H1 (cell line): Measurements from ENCODE around the gene TMEM154. TPM values are rescaled to one million over a fixed set of nuclear protein-coding genes. Genes with fewer than 3 reads are reported as not detected.

Source experiments
- CTCF ChIA-PET: fragments of 300-600 bp; sonication (Branson Sonifier 250); formaldehyde crosslinking; loops from one replicate; lab custom pipeline; 2021; ENCODE audit not compliant: partially characterized antibody; lab: Charles Lee
- POLR2A ChIA-PET: fragments of 300-600 bp; sonication (Branson Sonifier 250); formaldehyde crosslinking; loops from one replicate; lab custom pipeline; 2021; ENCODE audit warnings: inconsistent platforms; ENCODE audit not compliant: partially characterized antibody; lab: Charles Lee
- DNase-seq, 2 experiments: peaks; one replicate each; pipeline versions ENCODE4 v3.0.0 to v3.0.0-alpha.2; 2010 to 2022; ENCODE audit warnings: low spot score in 2 of 2, low read depth in 1 of 2, mixed read lengths in 1 of 2
- FAIRE-seq: peaks from 2 replicates; lab custom pipeline; 2011; peaks lifted over from hg19 to GRCh38; lab: Jason Lieb, UNC
- H2AFZ ChIP-seq: 2 replicates; pipeline ENCODE4 v1.8.1; 2012; ENCODE audit warnings: low read length, inconsistent platforms
- H2AK5ac ChIP-seq: 2 replicates; pipeline ENCODE4 v1.6.1; 2013; ENCODE audit warnings: low read depth, low read length
- H2BK120ac ChIP-seq: replicated peaks from 2 replicates; pipeline ENCODE3; 2013; ENCODE audit warnings: low read depth, low read length, inconsistent platforms
- H2BK12ac ChIP-seq: 2 replicates; pipeline ENCODE4 v1.6.1; 2013; ENCODE audit warnings: low read depth, low read length
- H2BK15ac ChIP-seq: 2 replicates; pipeline ENCODE4 v1.6.1; 2013; ENCODE audit warnings: low read length
- H2BK20ac ChIP-seq: 2 replicates; pipeline ENCODE4 v1.6.1; 2013; ENCODE audit warnings: low read length
- H2BK5ac ChIP-seq: 2 replicates; pipeline ENCODE4 v1.6.1; 2013; ENCODE audit warnings: low read depth, low read length
- H3K14ac ChIP-seq: 2 replicates; pipeline ENCODE4 v1.6.1; 2013; ENCODE audit warnings: inconsistent platforms; ENCODE audit not compliant: insufficient read length
- H3K18ac ChIP-seq: 2 replicates; pipeline ENCODE4 v1.6.1; 2013; ENCODE audit warnings: low read length; ENCODE audit errors: extremely low read depth
- H3K23ac ChIP-seq: 2 replicates; pipeline ENCODE4 v1.6.1; 2013; ENCODE audit warnings: inconsistent platforms; ENCODE audit not compliant: insufficient read length
- H3K23me2 ChIP-seq: 2 replicates; pipeline ENCODE4 v1.6.1; 2013; ENCODE audit warnings: low read depth, low read length
- H3K27ac ChIP-seq: 2 replicates; pipeline ENCODE4 v1.6.1; 2011; ENCODE audit warnings: low read depth, low read length, inconsistent platforms
- H3K27me3 ChIP-seq, 4 experiments: replicated peaks in 1 of 4; 1 replicate in 1 of 4; 2 replicates in 3 of 4; pipeline versions ENCODE4 v1.6.1 to v1.8.1; 2011 to 2013; ENCODE audit warnings: low read length in 3 of 4, mild to moderate bottlenecking in 3 of 4, inconsistent platforms in 2 of 4, mixed read lengths in 2 of 4, moderate library complexity in 1 of 4; ENCODE audit not compliant: control insufficient read depth in 3 of 4, insufficient read depth in 3 of 4; ENCODE audit errors: extremely low read depth in 1 of 4
- H3K36me3 ChIP-seq, 4 experiments: 2 replicates each; pipeline versions ENCODE4 v1.6.1 to v1.8.1; 2011 to 2013; ENCODE audit warnings: mild to moderate bottlenecking in 4 of 4, low read length in 3 of 4, moderate library complexity in 2 of 4, control low read depth in 1 of 4, inconsistent platforms in 1 of 4; ENCODE audit not compliant: insufficient read depth in 4 of 4, control insufficient read depth in 2 of 4
- H3K4ac ChIP-seq: replicated peaks from 2 replicates; pipeline ENCODE3; 2013; ENCODE audit warnings: low read length, low read depth, mixed read lengths, inconsistent platforms; ENCODE audit not compliant: insufficient read length
- H3K4me1 ChIP-seq, 4 experiments: replicated peaks in 1 of 4; 1 replicate in 1 of 4; 2 replicates in 3 of 4; pipeline versions ENCODE4 v1.6.1 to v1.8.1; 2011 to 2013; ENCODE audit warnings: low read length in 3 of 4, inconsistent platforms in 2 of 4, mixed read lengths in 1 of 4; ENCODE audit not compliant: insufficient read depth in 4 of 4, control insufficient read depth in 3 of 4
- H3K4me2 ChIP-seq, 2 experiments: 2 replicates each; pipeline versions ENCODE4 v1.6.1 to v1.8.1; 2011 to 2013; ENCODE audit warnings: low read depth in 2 of 2, low read length in 2 of 2, control low read depth in 1 of 2, inconsistent platforms in 1 of 2, mild to moderate bottlenecking in 1 of 2; ENCODE audit not compliant: insufficient read depth in 1 of 2
- H3K4me3 ChIP-seq, 4 experiments: fragments of 200-600, 300-600 bp in 1 of 4; sonication (generic), shearing (Covaris generic), sonication (Bioruptor Twin) in 1 of 4; 2 replicates each; pipeline versions ENCODE4 v1.5.1 to v1.8.1; 2011 to 2016; ENCODE audit warnings: low read length in 4 of 4, low read depth in 3 of 4, control low read depth in 2 of 4, inconsistent platforms in 2 of 4, mild to moderate bottlenecking in 2 of 4, mixed read lengths in 1 of 4, moderate library complexity in 1 of 4; ENCODE audit not compliant: insufficient read depth in 2 of 4; ENCODE audit errors: extremely low read depth in 1 of 4
- H3K56ac ChIP-seq: replicated peaks from 2 replicates; pipeline ENCODE3; 2013; ENCODE audit warnings: low read depth, mild to moderate bottlenecking, mixed read lengths, low read length, inconsistent platforms; ENCODE audit not compliant: insufficient read length
- H3K79me1 ChIP-seq: 2 replicates; pipeline ENCODE4 v1.6.1; 2013; ENCODE audit warnings: low read depth, low read length, control low read depth
- H3K79me2 ChIP-seq, 2 experiments: 2 replicates each; pipeline versions ENCODE4 v1.6.1 to v1.8.1; 2012 to 2013; ENCODE audit warnings: low read length in 2 of 2, mild to moderate bottlenecking in 2 of 2, inconsistent platforms in 1 of 2; ENCODE audit not compliant: insufficient read depth in 2 of 2, control insufficient read depth in 1 of 2
- H3K9ac ChIP-seq, 4 experiments: replicated peaks in 1 of 4; 1 replicate in 1 of 4; 2 replicates in 3 of 4; pipeline versions ENCODE4 v1.6.1 to v1.8.1; 2011 to 2013; ENCODE audit warnings: low read depth in 3 of 4, low read length in 3 of 4, control low read depth in 2 of 4, mild to moderate bottlenecking in 2 of 4, moderate library complexity in 2 of 4, inconsistent platforms in 1 of 4; ENCODE audit errors: extremely low read depth in 1 of 4
- H3K9me3 ChIP-seq, 2 experiments: 2 replicates each; pipeline versions ENCODE4 v1.6.1 to v1.8.1; 2012 to 2013; ENCODE audit warnings: mild to moderate bottlenecking in 2 of 2, moderate library complexity in 2 of 2, control low read depth in 1 of 2, inconsistent platforms in 1 of 2, low read depth in 1 of 2, low read length in 1 of 2, mixed read lengths in 1 of 2; ENCODE audit not compliant: insufficient read depth in 2 of 2
- H4K20me1 ChIP-seq, 2 experiments: replicated peaks in 1 of 2; 2 replicates each; pipeline versions ENCODE3 to v1.8.1; 2011 to 2013; ENCODE audit warnings: inconsistent platforms in 2 of 2, low read length in 2 of 2, mild to moderate bottlenecking in 1 of 2; ENCODE audit not compliant: insufficient read depth in 2 of 2, control insufficient read depth in 1 of 2
- H4K5ac ChIP-seq: 2 replicates; pipeline ENCODE4 v1.6.1; 2013; ENCODE audit warnings: low read length, low read depth, mixed read lengths, inconsistent platforms; ENCODE audit not compliant: insufficient read length
- H4K8ac ChIP-seq: 2 replicates; pipeline ENCODE4 v1.8.0; 2013; ENCODE audit warnings: mild to moderate bottlenecking, moderate library complexity, low read length, inconsistent platforms; ENCODE audit not compliant: insufficient read depth; ENCODE audit errors: extremely low read depth
- H4K91ac ChIP-seq: replicated peaks from 2 replicates; pipeline ENCODE3; 2013; ENCODE audit warnings: low read length, mixed read lengths, inconsistent platforms; ENCODE audit not compliant: insufficient read length
- BRCA1 ChIP-seq: IDR thresholded peaks from 2 replicates; pipeline ENCODE4 v1.6.1; 2012; ENCODE audit warnings: low read depth, low read length, improper control_type of control experiment
- CBX5 ChIP-seq: fragments of 300-800, 300-1000 bp; sonication (generic); IDR thresholded peaks from 2 replicates; pipeline ENCODE4 v1.7.1; 2016; ENCODE audit warnings: antibody characterized with exemption, low read length, low read depth
- E2F6 ChIP-seq: IDR thresholded peaks from 2 replicates; pipeline ENCODE4 v1.6.1; 2012; ENCODE audit warnings: inconsistent platforms
- FOSL1 ChIP-seq: IDR thresholded peaks from 2 replicates; pipeline ENCODE4 v1.6.1; 2011; ENCODE audit warnings: mild to moderate bottlenecking, low read depth, low read length, moderate library complexity; ENCODE audit not compliant: insufficient read depth
- KDM4A ChIP-seq: IDR thresholded peaks from one replicate; pipeline ENCODE4 v1.7.1; 2012; ENCODE audit warnings: low read depth, mild to moderate bottlenecking, moderate library complexity, low read length, inconsistent platforms; ENCODE audit not compliant: severe bottlenecking
- MAX ChIP-seq: IDR thresholded peaks from 2 replicates; pipeline ENCODE4 v1.6.1; 2012; ENCODE audit warnings: inconsistent platforms
- RAD21 ChIP-seq, 2 experiments: IDR thresholded peaks in 1 of 2; conservative IDR thresholded peaks in 1 of 2; 2 replicates each; pipeline ENCODE4 v1.6.1; 2011; ENCODE audit warnings: low read depth in 2 of 2, low read length in 2 of 2, improper control_type of control experiment in 1 of 2, inconsistent platforms in 1 of 2, mild to moderate bottlenecking in 1 of 2, moderate library complexity in 1 of 2
- SIRT6 ChIP-seq: IDR thresholded peaks from one replicate; pipeline ENCODE4 v1.7.1; 2012; ENCODE audit warnings: low read length, inconsistent platforms
- TBP ChIP-seq: IDR thresholded peaks from 2 replicates; pipeline ENCODE4 v1.6.1; 2011; ENCODE audit warnings: low read depth, low read length, improper control_type of control experiment
- TEAD4 ChIP-seq: IDR thresholded peaks from 2 replicates; pipeline ENCODE4 v1.6.1; 2012; ENCODE audit warnings: low read depth, low read length, inconsistent platforms, mixed read lengths
- YY1 ChIP-seq: IDR thresholded peaks from 2 replicates; pipeline ENCODE4 v1.6.1; 2011; ENCODE audit warnings: low read depth, mild to moderate bottlenecking, low read length
- WGBS, 2 experiments: shearing (Covaris generic) in 1 of 2; methylation state at CpG; one replicate each; pipeline versions ENCODE4 v1.1.6 to v1.1.7; 2013 to 2015; ENCODE audit warnings: low lambda C conversion rate in 2 of 2, mixed read lengths in 2 of 2, inconsistent platforms in 1 of 2, low coverage in 1 of 2, missing lambda C conversion rate in 1 of 2; ENCODE audit not compliant: insufficient replicate concordance in 2 of 2, insufficient coverage in 1 of 2, insufficient read length in 1 of 2; ENCODE audit errors: extremely low coverage in 1 of 2, missing lambda C conversion rate in 1 of 2; 5-methylcytosine and 5-hydroxymethylcytosine counted together
- polyA plus RNA-seq, 7 experiments: library from polyadenylated mRNA; depleted of rRNA in 3 of 7; stranded (reverse) in 5 of 7; unstranded in 2 of 7; fragments of >200 nt in 5 of 7; fragments of 200-250 nt in 2 of 7; gene quantifications; 1 replicate in 5 of 7; 2 replicates in 1 of 7; 4 replicates in 1 of 7; pipeline versions ENCODE4 v1.2.1 to v1.2.3, GENCODE V29; 2011 to 2013; ENCODE audit warnings: missing spikeins in 2 of 7, mixed read lengths in 2 of 7
- total RNA-seq: library from RNA; stranded (reverse); fragmentation: NEBNext Ultra II Directional; extraction: Animal tissue kit (Norgen Biotek cat#: 25700); gene quantifications from 2 replicates; pipeline ENCODE4 v1.2.1, GENCODE V29; 2021

Gene TMEM154
- total and polyA plus RNA-seq, 2 of the 8 experiments (the other 6 are each of a cell fraction or from before 2014, with no cell fraction given) = 0.33 to 1.2 TPM

GRCh38 chr4:152674359-152674758, 5.4 kb downstream of the TMEM154 start:
- Histone ChIP-seq H2BK15ac (no peak overlapping the region), H3K79me2 (no peaks in the 10 kb centered on the region), H3K36me3 (no peaks in the 10 kb centered on the region), H3K4me3 (no peak overlapping the region), H3K4me2 (no peak overlapping the region), H4K5ac (no peak overlapping the region), H3K4me1 (peaks cover 0 to 11% (median 7%) of the 10 kb centered on the region in 4 experiments; a peak in 4 of 7 replicates), H3K9me3 (no peaks in the 10 kb centered on the region), H2BK120ac (no peak overlapping the region), H2BK20ac (no peak overlapping the region), H3K27me3 (peaks cover 0 to 2% (median 0%) of the 10 kb centered on the region in 4 experiments; a peak in 2 of 7 replicates), H2AK5ac (no peak overlapping the region), H3K23me2 (no peaks in the 10 kb centered on the region), H4K20me1 (no peaks in the 10 kb centered on the region), H3K9ac (no peak overlapping the region), H3K27ac (no peak overlapping the region), H2AFZ (no peak overlapping the region), H3K23ac (no peak overlapping the region), H4K91ac (no peak overlapping the region), H2BK5ac (no peak overlapping the region), H3K56ac (no peak overlapping the region), H3K79me1 (no peaks in the 10 kb centered on the region), H2BK12ac (no peak overlapping the region), H3K4ac (no peak overlapping the region), H3K14ac (no peak overlapping the region), H4K8ac (no peak overlapping the region), H3K18ac (no peak overlapping the region)
- ChIA-PET POLR2A (interaction anchor here (0.9 kb wide), 1 partner anchor 14 kb away, joined by 3 read pairs; no protein-coding TSS in a partner anchor), CTCF (interaction anchor here (0.7 to 1.2 kb wide), 4 partner anchors 10 to 173 kb away, joined by 3 read pairs; no protein-coding TSS in a partner anchor)
- FAIRE-seq (no peak), DNase-seq (no peak)
- 82% methylated on average over 3 of the region's 3 CpGs; no CpG with 5 or more reads in 1 of the 2 experiments for WGBS, 2 experiments
- TF ChIP-seq RAD21 (IDR thresholded peaks at IDR 0.05 in 1 of 2, conservative IDR thresholded peaks at IDR 0.05 in 1 of 2; ENCODE audit: low read depth in 2 of 2, low read length in 2 of 2) = no peak
- no peak for TF ChIP-seq TEAD4
- TF ChIP-seq SIRT6 = no peak
- TF ChIP-seq KDM4A = no peak
- TF ChIP-seq BRCA1 = no peak
- TF ChIP-seq MAX = no peak
- TF ChIP-seq E2F6 = no peak
- no peak for TF ChIP-seq FOSL1
- TF ChIP-seq YY1 = no peak
- TF ChIP-seq TBP = no peak
- TF ChIP-seq CBX5 = no peak
